HL-60 (cell line): ENCODE results near the gene NPR2.

Experiments
- DNase-seq, 2 experiments: peaks; one replicate each; pipeline ENCODE4 v3.0.0-alpha.2; 2010 to 2020; ENCODE audit warnings: low read depth in 1 of 2, low spot score in 1 of 2
- H3K27ac ChIP-seq: fragments of 250-450 bp; sonication (Bioruptor Pico); replicated peaks from 2 replicates; pipeline ENCODE4 v1.5.1; 2020; ENCODE audit warnings: mild to moderate bottlenecking, moderate library complexity
- H3K27me3 ChIP-seq: fragments of 250-450 bp; sonication (Bioruptor Pico); 2 replicates; pipeline ENCODE4 v1.5.1; 2021; ENCODE audit warnings: mild to moderate bottlenecking, moderate library complexity; ENCODE audit not compliant: insufficient read depth, poor library complexity, severe bottlenecking
- H3K4me3 ChIP-seq: replicated peaks from 2 replicates; pipeline ENCODE4 v1.5.1; 2011; ENCODE audit warnings: mild to moderate bottlenecking, control low read depth, low read length; ENCODE audit not compliant: insufficient read depth
- CTCF ChIP-seq: IDR thresholded peaks from one replicate; pipeline ENCODE4 v1.5.1; 2011; ENCODE audit warnings: low read length, control low read depth, inconsistent platforms; ENCODE audit not compliant: insufficient read depth
- GABPA ChIP-seq: IDR thresholded peaks from 2 replicates; pipeline ENCODE4 v1.6.1; 2012; ENCODE audit warnings: low read depth
- POLR2AphosphoS5 ChIP-seq: IDR thresholded peaks from 2 replicates; pipeline ENCODE4 v1.6.1; 2012; ENCODE audit warnings: low read depth
- REST ChIP-seq: IDR thresholded peaks from 2 replicates; pipeline ENCODE4 v1.6.1; 2012; ENCODE audit warnings: low read depth; ENCODE audit not compliant: insufficient replicate concordance
- SPI1 ChIP-seq: IDR thresholded peaks from 2 replicates; pipeline ENCODE4 v1.6.1; 2012; ENCODE audit warnings: low read depth, mild to moderate bottlenecking, borderline replicate concordance

NPR2 gene

GRCh38 chr9:35829764-35830096 is 38.3 kb downstream of the NPR2 start:
- DNase-seq = no peak
- TF ChIP-seq REST = no peak
- TF ChIP-seq CTCF = no peak
- TF ChIP-seq GABPA = no peak
- TF ChIP-seq POLR2AphosphoS5 = no peak
- TF ChIP-seq SPI1 = no peak
- no peak overlapping the region for H3K27ac ChIP-seq
- peak overlapping the region; percentile 55; the same call in 1 of the 2 replicates for H3K4me3 ChIP-seq
- H3K27me3 ChIP-seq = no peaks in the 10 kb centered on the region

- Histone ChIP-seq H3K27me3 (no peaks in the 10 kb centered on the region), H3K4me3 (no peak overlapping the region), H3K27ac (no peak overlapping the region)
- DNase-seq = no peak
- no peak for TF ChIP-seq SPI1
Measured at GRCh38 chr9:35831040-35831439, 39.6 kb downstream of the NPR2 start.

- Histone ChIP-seq H3K27ac (no peak overlapping the region), H3K27me3 (no peaks in the 10 kb centered on the region), H3K4me3 (no peak overlapping the region)
- DNase-seq = no peak
- no peak for TF ChIP-seq SPI1
- TF ChIP-seq CTCF = no peak
- no peak for TF ChIP-seq GABPA
- TF ChIP-seq REST = no peak
- no peak for TF ChIP-seq POLR2AphosphoS5
Measured at GRCh38 chr9:35832814-35833213, 41.4 kb downstream of the NPR2 start.

- Histone ChIP-seq H3K27ac (no peak overlapping the region), H3K4me3 (no peak overlapping the region), H3K27me3 (peaks cover 6% of the 10 kb centered on the region)
- no peak for DNase-seq
- no peak for TF ChIP-seq POLR2AphosphoS5
- TF ChIP-seq REST = no peak
- no peak for TF ChIP-seq CTCF
- TF ChIP-seq GABPA = no peak
- no peak for TF ChIP-seq SPI1
Measured at GRCh38 chr9:35834260-35835215, 43.1 kb downstream of the NPR2 start.
